ENCODE data around the gene LSG1.
A peak's percentile ranks its signal among the peaks of the same experiment; 100 is the strongest.

The LSG1 gene

DNA sequence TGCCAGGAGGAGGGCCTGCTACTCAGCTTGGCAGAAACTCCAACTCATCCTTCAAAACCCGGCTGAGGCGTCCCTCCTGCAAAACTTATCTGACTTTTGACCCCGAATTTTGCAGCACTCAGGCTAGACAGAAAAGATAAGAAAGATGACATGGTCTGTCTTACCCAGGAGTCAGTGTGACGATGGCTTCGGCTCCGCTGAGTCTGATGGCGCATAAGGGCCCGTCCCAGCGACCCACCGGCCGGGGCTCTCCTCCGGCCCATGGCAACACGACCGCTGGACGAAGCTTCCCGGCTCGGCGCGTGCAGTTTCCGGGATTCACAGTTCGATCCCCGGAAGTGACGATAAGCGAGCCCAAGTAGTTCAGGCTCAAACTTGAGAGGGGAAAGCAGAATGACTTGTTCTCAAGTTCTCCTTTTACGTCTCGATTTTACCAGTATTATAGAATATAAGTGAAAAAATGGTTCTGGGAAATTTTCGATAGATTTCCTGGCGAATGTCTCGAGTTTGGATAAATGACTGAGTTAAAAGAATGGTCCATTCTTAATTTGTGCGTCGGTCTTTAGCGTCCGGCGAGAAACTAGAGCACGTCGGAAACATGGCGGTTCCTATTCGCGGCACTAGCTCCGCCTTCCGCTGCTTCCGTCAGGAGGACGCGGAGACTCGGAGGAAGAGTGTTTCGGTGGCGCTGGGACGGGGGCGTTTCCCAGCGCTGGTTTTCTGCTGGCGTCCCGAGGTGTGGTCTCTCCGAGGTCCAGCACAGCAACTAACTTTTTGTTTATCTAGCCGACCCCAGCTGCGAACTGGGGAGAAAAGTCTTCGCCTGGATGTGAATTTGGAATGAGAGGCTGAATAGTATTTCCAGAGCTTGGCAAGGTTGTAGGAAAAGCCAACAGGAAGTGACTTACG lies at the start of gene LSG1:
LSG1 (minus strand) TSS at position 292 of the 909 bp plus-strand sequence; CDS start at position 263, 29 bp downstream.
- DNase-seq = peak; percentile 89

DNA sequence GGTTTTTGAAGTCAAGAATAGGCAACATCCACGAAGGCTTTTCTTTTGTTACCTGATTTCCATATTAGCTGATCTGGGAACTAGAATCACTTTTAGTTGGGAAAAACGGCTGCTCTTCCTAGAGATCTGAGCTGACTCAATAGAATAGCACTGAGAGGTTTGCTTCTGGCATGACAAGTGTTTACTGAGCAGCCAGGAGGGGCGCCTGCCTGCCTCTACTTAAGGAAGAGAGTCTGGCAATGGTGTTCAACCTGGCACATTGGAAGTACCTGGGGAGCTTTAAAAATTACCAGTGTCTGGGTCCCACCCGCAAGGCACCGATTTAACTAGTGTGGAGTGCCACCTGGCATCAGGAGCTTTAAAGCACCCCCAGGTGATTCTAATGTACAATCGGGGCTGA lies 48.1 kb upstream of the LSG1 start:
- no peak for DNase-seq

DNA sequence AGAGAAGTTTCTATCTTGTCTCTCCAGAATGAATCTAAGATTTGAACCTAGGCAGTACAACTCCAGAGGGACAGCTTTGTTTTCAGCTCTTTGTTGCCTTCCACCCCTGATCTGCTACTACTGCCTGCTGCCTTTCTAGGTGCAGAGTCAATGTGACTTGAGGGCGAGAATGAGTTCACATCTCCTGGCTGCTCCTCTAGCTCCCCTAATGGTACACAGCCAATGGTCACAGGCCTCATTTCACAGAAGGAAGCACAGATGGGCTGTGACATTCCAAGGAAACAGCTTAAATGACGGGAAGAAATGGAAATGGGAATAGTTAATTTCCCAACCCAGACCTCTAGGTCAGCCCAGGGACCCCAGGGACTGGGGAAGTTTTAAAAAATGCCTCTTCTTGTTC lies 46.1 kb upstream of the LSG1 start:
- no peak for DNase-seq

DNA sequence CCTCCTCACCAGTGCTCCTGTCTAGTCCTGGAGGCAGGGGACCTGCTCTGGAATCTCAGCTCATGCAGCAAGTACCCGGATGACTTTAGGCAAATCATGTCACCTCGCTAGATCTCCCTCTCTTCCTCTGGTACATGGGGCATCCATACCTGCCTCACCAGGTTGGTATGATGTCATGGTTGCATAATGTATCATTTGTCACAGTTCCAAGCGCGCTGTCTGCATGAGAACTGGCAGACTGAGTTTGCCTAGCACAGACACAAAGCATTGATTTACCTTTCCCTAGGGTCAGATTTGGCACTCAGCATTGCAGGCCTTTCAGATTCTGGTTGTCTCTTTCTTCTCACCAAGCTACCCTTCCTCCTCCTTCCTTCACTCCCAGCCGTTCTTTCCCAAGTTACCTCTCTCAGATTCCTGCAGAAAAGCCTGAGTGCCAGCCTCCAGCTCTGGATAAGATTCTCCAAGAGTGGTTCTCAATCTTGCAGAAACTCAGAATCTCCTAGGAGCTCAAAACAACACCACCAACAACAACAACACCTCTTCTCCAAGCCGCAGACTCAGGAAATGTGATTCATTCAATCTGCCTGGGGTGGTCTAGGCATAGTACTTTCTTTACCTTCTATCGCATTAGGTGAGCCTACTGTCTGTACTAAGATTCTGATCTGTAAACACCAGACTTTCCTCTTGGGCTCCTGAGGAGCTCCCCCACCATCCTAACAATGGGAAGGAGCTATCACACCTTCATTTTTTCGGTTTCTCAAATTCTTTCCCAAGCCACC lies 43.2 kb upstream of the LSG1 start:
- DNase-seq = no peak

DNA sequence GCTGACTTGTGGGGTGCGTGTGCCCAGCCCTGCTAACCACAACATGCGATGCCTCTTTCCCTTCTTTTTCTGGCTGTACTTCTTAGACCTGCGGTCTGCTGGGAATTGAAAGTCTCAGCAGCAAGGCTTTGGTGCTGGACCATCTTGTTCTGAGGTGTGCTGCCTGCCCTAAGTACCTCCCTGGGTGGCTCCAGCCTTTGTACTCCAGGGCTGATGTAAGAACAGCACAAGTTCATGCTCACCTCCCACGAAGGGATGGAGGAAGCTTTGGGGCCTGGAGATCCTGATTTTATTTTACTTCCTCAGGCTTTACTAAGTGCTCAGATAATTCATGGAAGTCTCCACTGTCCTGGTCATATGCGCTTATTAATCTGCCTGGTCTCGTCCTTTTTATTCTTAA lies 42.6 kb upstream of the LSG1 start:
- no peak for DNase-seq

DNA sequence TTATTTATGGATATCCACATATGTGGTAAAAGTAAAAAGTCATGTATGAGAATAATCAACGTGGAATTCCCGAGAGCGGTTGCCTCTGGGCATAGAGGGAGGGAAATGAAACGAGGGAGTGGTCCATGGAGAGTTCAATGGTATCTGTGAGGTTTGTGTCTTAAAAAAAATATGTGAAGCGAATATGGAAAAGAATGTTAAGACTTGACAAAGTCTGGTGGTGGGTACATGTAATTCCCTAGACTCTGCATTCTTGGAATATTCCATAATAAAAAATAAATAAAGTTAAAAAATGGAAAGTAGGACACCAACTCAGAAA lies 42.1 kb upstream of the LSG1 start:
- no peak for DNase-seq

DNA sequence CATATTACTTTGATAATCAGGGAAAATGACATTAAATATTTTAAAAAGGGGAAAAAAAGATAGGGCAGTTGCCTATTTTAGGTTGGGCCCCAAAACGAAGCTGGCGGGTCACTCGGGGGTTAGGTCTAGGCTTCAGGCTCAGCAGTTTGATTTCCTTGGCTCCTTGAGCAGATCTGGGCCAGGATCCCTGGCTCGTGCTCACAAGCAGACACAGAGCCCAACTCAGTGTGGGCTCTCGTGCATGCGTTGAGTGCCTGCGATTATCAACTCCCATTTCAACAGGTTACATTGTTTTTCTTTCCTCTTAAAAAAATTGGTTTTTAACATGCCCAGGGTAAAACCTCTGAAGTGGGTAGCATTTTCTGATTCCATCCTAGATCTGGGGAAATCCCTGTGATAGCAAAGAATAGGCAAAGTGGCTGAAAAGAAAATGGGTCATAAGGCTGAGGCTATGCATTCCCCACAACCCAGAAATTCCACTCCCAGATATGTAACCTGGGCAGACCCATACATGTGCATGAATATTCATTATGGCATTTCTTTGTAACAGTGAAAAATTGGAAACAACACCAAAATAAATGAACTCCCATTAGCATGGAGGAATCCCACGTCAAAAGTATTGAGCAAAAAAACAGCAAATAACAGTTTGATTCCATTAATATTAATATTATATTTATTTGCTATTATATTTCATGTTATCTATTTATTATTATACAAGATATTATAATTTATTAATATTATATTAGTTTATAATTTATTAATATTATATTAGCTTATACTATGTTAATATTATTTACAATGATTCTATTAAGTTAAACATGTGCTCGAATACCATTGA lies 41.5 kb upstream of the LSG1 start:
- no peak for DNase-seq

DNA sequence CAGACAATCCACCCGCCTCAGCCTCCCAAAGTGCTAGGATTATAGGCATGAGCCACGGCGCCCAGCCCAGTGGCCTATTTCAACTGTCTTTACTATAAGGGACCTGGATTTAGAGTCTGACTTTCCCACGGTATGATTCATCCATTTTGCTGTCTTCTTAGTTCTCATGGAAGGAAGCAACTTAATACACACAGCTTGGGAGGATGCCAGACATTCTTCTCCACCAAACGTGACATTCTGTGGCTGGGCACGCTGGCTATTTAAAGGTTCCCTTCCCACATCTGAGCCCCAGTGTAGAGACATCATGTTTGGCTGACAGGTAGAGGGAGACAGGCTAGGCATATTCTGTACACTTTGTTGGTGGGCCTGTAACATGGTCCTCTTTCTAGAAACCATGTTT lies 39.9 kb upstream of the LSG1 start:
- no peak for DNase-seq

DNA sequence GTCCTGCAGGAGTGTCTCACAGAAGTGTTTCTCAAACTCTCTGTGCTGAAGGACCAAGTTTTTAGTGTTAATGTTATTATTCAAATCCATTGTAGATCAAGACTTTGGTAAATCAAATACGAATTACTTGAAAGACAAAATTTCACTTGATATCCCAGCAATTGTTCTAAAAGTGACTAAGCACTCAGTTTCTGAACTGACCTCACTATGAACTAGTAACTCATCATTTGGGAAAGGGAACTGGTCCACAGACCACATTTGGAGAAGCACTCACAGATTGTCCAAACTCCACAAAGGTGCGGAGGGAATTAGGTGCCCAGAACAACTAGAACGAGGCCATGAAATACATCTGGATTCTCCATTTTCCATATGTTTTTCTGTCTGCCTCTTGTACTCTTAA lies 39.3 kb upstream of the LSG1 start:
- no peak for DNase-seq

DNA sequence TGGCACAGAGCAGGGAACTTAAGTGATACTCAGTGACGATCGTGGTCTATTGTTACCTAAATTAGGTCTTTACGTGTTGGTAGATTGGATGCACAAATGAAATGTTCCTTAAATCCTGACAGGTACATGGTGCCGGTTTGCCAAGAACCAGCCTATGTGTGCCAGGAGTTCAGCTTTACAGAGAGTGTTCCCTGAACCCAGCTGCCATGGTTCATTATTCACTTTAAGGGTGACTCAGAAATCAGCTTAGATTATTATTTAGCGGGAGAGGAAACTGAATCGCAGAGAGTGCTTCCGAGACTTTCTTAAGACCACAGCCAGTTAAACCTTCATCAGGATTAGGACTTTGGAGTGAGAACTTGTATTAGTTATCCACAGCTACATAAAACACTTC lies 35.2 kb upstream of the LSG1 start:
- DNase-seq = no peak

DNA sequence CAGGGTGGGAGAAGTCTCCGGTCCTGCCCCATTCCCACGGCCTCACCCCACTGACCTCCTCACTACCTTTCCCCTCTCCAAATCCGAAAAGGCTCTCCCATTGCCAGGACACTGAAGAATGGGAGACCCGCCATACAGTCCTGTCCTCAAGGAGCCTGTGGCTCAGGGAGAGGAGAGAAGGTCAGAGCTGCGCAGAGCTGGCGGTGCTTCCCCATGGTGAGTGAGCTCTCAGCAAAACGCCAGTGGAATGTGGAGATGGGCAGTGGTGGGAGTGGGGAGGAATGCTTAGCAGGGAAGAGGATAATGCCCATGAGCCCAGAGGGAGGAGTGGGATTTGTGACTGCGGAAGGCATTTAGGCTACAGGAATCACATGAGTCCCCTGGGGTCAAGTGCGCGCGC lies 33.8 kb upstream of the LSG1 start:
- no peak for DNase-seq

DNA sequence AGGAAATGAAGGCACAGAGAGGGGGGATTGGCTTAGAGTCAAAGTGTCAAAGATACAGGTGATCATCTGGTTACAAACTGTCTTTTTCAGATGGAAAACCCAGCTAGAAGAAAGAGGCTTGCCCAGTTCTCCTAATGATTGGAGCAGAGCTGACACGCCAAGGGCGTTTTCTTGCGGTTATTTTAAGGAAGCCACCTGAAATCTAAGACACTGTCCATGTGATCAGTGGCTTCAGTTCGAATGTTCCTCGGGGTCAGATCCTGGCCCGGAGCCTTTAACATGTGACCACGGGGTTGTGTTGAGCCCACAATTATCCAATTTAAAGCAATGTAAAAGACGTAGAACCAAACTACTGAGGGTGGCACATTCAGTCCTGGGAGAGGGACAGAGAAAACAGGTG lies 33.2 kb upstream of the LSG1 start:
- no peak for DNase-seq

DNA sequence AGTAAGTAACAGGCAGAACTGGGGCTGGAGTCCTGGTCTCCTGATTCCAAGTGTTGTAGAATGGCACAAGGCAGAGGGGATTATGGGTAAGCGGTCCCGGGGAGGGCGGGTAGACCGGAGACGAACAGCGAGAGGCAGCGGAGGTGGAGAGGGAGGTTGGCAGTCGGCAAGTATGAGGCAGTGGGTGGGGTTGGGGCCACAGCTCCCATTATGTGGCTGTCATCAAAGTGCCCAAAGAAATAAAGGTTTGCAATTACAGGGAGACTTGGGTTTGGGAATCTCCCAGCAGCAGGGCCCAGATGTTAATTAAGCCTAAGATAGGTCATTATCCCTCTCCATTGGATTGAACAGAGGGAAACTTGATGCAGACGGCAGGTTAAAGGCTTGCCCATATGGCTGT lies 30.6 kb upstream of the LSG1 start:
- DNase-seq = no peak

DNA sequence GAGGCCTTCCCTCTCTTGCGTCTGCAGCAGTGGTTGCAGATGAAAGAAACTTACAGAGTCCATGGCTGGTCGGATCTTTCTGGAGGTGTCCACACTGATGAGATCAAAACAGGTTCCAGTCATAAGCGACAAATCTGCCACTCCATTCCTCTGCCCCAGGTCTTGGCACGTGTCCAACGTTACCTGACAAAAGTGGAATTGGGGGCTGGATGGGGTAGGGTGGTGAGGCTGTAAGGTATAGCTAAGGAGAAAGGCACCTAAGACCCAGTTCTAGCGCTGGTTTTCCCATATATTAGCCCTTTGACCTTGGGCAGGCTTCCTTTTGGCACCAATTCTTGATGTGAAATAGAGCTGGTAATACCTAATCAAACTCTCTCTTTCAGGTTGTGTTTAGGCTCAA lies 24.7 kb upstream of the LSG1 start:
- no peak for DNase-seq

DNA sequence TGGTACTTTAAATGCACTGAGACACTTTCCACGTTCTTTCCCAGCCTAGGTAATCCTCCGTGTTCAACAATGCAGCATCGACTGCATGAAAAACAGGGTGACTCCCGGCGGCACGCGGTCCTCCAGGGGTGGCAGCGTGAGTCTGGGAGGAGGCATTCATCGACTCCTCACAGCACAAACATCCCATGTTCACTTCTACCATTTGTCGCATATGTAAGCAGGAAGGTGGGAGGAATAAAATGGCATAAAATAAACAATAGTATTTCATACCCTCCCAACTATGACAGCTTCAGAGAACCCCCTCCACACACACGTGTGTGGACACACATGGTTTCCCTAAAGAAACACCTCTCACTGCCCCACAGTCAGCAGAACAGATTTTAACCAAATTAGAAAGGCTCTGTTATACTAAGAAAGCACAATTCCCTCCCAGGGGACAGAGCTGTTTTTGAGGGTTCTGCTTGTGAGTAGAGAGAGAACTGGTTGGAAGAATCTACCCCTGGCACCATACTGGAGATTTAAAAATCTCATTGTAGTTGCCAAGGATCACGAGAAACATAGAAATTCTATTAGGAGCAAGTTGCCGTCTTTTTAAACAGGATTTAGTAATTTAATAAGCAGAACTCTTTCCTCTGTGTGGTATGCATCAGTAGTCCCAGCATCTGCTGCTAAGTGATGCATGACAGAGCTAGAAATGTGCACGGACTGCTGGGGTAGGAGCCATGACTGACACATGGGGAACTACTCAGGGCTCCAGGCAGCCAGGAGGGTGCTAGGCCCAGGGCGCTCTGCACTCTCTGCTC lies 19.7 kb upstream of the LSG1 start:
- no peak for DNase-seq

DNA sequence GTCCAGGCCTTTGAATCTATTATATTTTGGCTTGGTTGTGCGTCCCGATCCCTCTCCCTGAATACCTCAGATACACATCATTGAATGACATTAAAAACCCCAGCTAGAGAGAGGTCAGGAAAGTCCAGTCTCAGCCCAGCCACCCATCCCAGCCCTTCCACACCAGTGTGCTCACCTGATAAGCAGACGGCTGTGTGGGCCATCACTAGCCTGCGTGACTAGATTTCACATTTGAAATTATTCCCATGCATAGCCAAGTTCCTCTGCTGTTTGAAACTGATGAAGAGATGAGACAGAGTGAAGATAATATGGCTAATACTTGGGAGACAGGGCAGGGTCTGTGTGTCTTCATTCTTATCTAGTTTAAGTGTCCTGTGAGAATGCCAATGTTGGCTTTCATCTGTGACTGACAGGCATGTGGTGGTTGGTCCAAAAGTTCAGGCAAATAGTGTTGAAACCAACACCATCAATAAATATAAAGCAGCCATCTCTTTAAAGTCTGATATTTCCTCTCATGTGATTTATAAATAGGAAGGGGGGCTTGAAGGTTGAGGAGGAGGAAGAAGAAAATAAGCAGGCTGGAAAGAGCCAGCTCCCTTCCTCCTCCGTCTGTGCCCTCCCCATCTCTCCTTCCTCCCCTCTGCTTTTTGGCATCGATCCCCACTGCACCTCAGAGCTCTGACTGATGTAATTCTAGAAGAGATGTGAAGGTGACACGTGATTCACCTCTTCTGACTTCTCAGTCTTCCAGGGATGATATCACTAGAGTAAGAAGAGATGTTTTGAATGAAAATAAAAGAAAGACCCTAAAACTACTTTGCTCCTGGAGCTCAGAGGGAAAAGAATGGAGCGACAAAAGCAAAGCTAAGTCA lies 18.7 kb upstream of the LSG1 start:
- no peak for DNase-seq

DNA sequence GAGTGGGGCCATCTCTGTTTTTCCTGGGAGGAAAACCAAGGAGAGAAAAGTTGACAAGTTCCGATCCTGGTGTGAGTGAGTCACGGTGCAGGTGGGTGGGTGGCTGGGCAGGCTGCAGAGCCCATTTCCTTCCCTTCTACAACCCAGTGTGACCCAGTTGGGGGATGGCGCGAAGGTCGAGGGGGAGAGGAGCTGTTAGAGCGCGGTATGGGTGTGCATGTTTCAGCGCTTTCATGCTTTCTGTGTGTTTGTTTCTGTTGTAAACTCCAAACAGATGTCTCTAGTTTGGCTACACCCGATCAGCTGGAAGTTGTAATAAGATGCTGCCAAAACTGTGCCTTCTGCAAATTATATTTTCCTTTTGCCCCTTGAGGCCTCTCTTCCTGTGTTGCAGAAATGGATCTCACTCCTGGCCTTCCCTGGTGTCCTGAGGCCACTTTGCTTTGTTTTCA lies 17.5 kb upstream of the LSG1 start:
- DNase-seq = no peak

DNA sequence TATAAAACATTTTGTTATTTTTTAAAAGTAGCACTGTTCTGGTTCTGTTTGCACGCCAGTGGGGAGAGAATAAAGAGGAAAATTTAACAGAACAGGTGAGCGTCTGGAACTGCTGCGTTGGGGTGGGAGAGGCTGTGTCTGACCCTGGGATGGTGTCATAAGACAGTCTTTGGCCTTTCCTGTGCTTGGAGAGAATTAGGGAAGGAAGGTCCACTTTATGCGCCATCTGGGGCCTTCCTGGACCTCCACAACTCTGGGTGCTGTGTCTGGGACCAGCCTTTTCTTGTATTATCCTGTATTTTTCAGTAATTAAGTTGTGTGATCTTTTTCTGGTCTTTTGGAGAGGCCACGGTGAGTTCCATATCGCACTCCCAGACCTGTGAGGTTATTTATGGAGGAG lies 17.0 kb upstream of the LSG1 start:
- no peak for DNase-seq

DNA sequence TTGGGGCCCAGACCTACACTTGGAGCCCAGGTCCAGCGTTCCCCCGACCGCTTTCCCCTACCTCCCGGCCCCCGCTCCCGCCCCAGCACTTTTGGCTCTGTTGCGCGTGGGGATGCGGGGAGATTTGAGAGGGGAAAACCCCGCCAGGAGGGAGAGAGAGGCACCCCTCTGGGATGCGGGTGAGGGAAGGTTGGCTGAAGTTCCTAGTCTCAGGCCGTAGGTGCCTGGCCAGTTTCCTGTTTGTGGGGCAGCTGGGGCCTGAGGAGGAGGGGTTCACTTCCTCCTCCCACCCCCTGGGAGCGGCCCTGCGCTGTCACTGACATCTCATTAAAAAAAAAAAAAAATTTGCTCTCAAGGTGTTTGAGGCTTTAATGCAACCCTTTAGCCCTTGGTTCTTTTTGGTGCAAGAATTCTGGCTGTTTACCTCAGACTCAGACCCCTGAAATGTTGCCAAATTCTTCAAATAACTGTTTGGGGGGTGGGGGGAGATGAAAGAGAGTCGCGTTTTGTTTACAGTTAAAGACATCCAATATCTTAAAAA lies 16.3 kb upstream of the LSG1 start:
- peak; percentile 25 for DNase-seq

DNA sequence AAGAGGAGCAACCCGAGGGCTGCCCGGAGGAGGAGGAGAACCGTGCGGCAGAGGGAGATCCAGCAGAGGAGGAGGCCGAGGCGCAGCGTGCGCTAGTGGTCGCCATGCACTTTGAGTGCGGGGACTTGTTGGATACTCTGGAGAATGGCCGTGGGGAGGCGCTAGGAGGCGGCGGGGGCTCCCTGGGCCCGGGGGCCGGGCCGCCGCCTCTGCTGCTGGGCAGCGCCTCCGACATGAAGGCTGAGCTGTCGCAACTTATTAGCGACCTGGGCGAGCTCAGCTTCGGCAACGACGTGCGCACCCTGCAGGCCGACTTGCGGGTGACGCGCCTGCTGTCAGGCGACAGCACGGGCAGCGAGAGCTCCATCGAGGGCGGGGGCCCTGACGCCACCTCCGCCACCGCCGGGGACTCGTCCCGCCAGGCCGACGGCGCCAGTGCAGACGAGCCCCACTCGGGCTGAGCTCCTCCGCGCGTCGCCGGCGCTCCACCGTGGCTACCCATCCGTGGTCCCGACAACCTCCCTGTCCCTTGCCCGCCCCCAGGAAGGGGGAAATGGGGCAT lies 15.7 kb upstream of the LSG1 start:
- DNase-seq = peak; percentile 85
